ENCODE data around the gene PARD3. TPM values are rescaled to one million over a fixed set of nuclear protein-coding genes. Genes with fewer than 3 reads are reported as not detected.

PARD3 gene
- total RNA-seq, 6 experiments from 2014 or later = 19.1 to 27.8 (median 22.0) TPM

- TF ChIP-seq, protein P1, sequence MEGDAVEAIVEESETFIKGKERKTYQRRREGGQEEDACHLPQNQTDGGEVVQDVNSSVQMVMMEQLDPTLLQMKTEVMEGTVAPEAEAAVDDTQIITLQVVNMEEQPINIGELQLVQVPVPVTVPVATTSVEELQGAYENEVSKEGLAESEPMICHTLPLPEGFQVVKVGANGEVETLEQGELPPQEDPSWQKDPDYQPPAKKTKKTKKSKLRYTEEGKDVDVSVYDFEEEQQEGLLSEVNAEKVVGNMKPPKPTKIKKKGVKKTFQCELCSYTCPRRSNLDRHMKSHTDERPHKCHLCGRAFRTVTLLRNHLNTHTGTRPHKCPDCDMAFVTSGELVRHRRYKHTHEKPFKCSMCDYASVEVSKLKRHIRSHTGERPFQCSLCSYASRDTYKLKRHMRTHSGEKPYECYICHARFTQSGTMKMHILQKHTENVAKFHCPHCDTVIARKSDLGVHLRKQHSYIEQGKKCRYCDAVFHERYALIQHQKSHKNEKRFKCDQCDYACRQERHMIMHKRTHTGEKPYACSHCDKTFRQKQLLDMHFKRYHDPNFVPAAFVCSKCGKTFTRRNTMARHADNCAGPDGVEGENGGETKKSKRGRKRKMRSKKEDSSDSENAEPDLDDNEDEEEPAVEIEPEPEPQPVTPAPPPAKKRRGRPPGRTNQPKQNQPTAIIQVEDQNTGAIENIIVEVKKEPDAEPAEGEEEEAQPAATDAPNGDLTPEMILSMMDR (IDR thresholded peaks at IDR 0.05) = no peak
- no peak for TF ChIP-seq POLR2A (IDR thresholded peaks at IDR 0.05)
- no peaks in the 10 kb centered on the region for H3K9me3 ChIP-seq
- no peak for ATAC-seq
- intact Hi-C loops (cut with DNase I) = no loop called here
- H3K4me1 ChIP-seq = no peaks in the 10 kb centered on the region
- WGBS (ENCODE audit: insufficient coverage, low coverage, low lambda C conversion rate, missing lambda C conversion rate) = 51% methylated on average over 3 of the region's 3 CpGs
- H3K4me3 ChIP-seq = no peak overlapping the region
- no peak overlapping the region for H3K27ac ChIP-seq
- DNase-seq = no peak
- H3K27me3 ChIP-seq = no peaks in the 10 kb centered on the region
- H3K36me3 ChIP-seq = no peaks in the 10 kb centered on the region
These were observed 389.1 kb downstream of the PARD3 start for GRCh38 chr10:34426041-34426440.

DNA sequence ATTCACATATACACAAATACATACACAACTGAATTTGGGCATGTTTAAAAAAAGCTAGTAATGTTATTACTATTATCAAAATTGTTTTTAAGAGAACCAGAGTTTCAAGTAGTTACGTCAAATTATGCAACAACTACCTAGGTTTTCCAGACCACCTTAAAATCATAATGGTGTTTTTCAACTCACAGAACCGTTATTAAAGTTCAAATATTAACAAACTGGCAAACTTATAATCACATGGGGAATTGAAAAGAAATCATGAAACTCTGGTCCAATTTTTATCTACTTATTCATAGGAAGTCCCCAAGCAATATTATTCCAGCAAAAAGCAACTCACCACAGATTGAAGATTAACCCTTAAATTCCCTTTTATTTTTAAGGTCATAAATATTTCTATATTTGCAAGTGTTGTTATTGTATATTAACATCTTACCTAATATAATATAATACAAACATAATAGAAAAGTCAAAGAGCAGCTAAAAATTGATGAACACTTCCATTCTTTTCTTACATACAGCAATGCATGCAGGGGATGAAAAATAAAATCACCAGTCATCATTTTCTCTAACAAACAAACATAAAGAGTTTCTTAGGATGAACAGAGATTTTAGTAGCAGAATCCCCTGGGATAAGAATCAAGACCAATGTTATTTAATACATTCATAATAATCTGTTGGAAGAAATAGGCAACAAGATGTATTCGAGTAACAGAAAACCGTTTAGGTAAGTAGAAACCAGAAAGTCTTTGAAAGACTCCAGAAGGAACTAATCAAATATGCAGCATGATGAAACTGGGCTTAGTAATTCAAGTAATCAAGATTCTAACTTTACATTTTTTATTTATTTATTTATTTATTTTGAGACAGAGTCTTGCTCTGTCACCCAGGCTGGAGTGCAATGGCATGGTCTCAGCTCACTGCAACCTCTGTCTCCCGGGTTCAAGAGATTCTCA, 391.1 kb downstream of the PARD3 start:
- intact Hi-C loops (cut with DNase I) = no loop called here
- no peaks in the 10 kb centered on the region for H3K27me3 ChIP-seq
- H3K27ac ChIP-seq = no peak overlapping the region
- TF ChIP-seq POLR2A (IDR thresholded peaks at IDR 0.05) = no peak
- TF ChIP-seq, protein P1 (IDR thresholded peaks at IDR 0.05) = no peak
- no peak for ATAC-seq
- WGBS (ENCODE audit: insufficient coverage, low coverage, low lambda C conversion rate, missing lambda C conversion rate) = 67% methylated on average over 5 of the region's 5 CpGs
- H3K9me3 ChIP-seq = no peaks in the 10 kb centered on the region
- H3K4me3 ChIP-seq = no peak overlapping the region
- H3K4me1 ChIP-seq = no peaks in the 10 kb centered on the region
- H3K36me3 ChIP-seq = no peaks in the 10 kb centered on the region
- DNase-seq = no peak

GRCh38 chr10:34420795-34421194, 394.3 kb downstream of the PARD3 start:
- H3K4me1 ChIP-seq = no peaks in the 10 kb centered on the region
- no peaks in the 10 kb centered on the region for H3K9me3 ChIP-seq
- no peaks in the 10 kb centered on the region for H3K27me3 ChIP-seq
- H3K36me3 ChIP-seq = no peaks in the 10 kb centered on the region
- H3K27ac ChIP-seq = no peak overlapping the region
- no peak overlapping the region for H3K4me3 ChIP-seq
- WGBS (ENCODE audit: insufficient coverage, low coverage, low lambda C conversion rate, missing lambda C conversion rate) = 50% methylated on average over 1 of the region's 1 CpG
- no peak for DNase-seq
- TF ChIP-seq, protein P1 (IDR thresholded peaks at IDR 0.05) = no peak
- TF ChIP-seq POLR2A (IDR thresholded peaks at IDR 0.05) = no peak
- no peak for ATAC-seq
- intact Hi-C loops (cut with DNase I) = no loop called here

- Histone ChIP-seq H3K9me3 (no peaks in the 10 kb centered on the region), H3K4me3 (no peak overlapping the region), H3K27me3 (no peaks in the 10 kb centered on the region), H3K4me1 (no peaks in the 10 kb centered on the region), H3K36me3 (no peaks in the 10 kb centered on the region), H3K27ac (no peak overlapping the region)
- no peak for DNase-seq
- ATAC-seq = no peak
- intact Hi-C loops (cut with DNase I) = no loop called here
- TF ChIP-seq, protein P1 (IDR thresholded peaks at IDR 0.05) = no peak
- TF ChIP-seq POLR2A (IDR thresholded peaks at IDR 0.05) = no peak
- WGBS (ENCODE audit: insufficient coverage, low coverage, low lambda C conversion rate, missing lambda C conversion rate) = 90% methylated on average over 3 of the region's 3 CpGs
These were observed 394.8 kb downstream of the PARD3 start for GRCh38 chr10:34420273-34420672.
